Vagina (tissue), 2 donors: ENCODE measurements around the gene PODN.
A peak's percentile ranks its signal among the peaks of the same experiment; 100 is the strongest.

Experiments used
- CTCF ChIP-seq, 3 experiments: fragments of 450-650 bp in 2 of 3; fragments of 200-600 bp in 1 of 3; sonication (generic) in 1 of 3; IDR thresholded peaks; one replicate each; pipeline ENCODE4 v1.5.1; 2017 to 2019; ENCODE audit warnings: antibody characterized with exemption in 3 of 3, mild to moderate bottlenecking in 2 of 3, moderate library complexity in 2 of 3
- POLR2A ChIP-seq, 2 donors: fragments of 450-650 bp; IDR thresholded peaks; one replicate each; pipeline ENCODE4 v1.6.1; 2017; ENCODE audit warnings: antibody characterized with exemption in 2 of 2, mild to moderate bottlenecking in 2 of 2, moderate library complexity in 2 of 2
- POLR2AphosphoS5 ChIP-seq, 2 donors: sonication (generic); formaldehyde crosslinking; IDR thresholded peaks; one replicate each; pipeline ENCODE4 v1.9.0; 2017; ENCODE audit warnings: antibody characterized with exemption in 2 of 2, mild to moderate bottlenecking in 2 of 2, low read depth in 1 of 2; ENCODE audit not compliant: insufficient read depth in 1 of 2

GRCh38 chr1:53062708-53063591, 937 bp downstream of the PODN start:
- no peak for TF ChIP-seq CTCF (IDR thresholded peaks at IDR 0.05)
- TF ChIP-seq POLR2A (IDR thresholded peaks at IDR 0.05), result no peak
- TF ChIP-seq POLR2AphosphoS5 (IDR thresholded peaks at IDR 0.05; ENCODE audit: insufficient read depth in 1 of 2, low read depth in 1 of 2), result peak in 1 of 2 donors; percentile 10
